GM18526 (cell line): Measurements from ENCODE around the gene NKAPL.

Experiments used
- POLR2A ChIP-seq: IDR thresholded peaks from 3 replicates; pipeline ENCODE4 v1.6.1; 2011; ENCODE audit not compliant: insufficient read length; ENCODE audit errors: extremely low read depth

The NKAPL gene

GRCh38 chr6:28266962-28267694, 8.0 kb downstream of the NKAPL start, which contains the start of gene ZSCAN26:
ZSCAN26 (plus strand) TSS chr6:28267143; CDS start chr6:28271920, 4,777 bp downstream.
- TF ChIP-seq POLR2A: peak; percentile 71

DNA sequence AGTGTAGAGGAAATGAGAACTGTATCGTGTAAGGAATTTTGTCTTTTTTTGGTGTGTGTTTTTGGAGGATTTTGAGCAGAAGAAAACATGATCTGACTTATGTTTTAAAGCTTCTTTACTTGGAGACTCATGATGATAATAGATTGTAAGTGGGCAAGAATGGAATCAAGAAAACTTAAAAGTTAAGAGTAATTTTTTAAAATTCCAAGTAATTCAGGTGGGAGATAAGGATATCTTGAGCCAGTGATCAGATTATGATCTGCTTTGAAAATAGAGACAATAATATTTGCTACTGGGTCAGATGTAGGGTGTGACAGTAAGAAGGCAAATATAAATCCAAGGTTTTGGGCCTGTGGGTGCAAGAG, 8.6 kb downstream of the NKAPL start:
- TF ChIP-seq POLR2A: no peak

- no peak for TF ChIP-seq POLR2A
Measured at GRCh38 chr6:28269492-28269891, 10.4 kb downstream of the NKAPL start.

DNA sequence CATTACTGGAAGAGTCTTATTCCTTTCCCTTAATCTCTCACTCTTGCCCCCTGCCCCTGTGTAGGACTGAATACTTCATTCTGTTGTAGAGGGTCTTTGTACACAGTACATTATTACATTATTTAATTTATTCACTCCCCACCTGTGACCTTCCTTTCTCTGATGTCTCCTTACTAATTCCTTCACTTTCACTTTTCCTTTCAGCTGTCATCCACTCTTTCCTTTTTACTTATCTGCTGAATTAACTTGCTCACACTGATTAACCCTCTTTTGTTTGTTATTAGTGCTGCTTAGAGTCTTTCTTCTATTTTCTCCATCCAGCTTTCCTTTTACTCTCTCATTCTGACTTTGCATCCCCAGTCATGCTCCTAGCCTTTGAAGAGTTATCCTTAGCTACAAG, 15.8 kb downstream of the NKAPL start:
- no peak for TF ChIP-seq POLR2A

DNA sequence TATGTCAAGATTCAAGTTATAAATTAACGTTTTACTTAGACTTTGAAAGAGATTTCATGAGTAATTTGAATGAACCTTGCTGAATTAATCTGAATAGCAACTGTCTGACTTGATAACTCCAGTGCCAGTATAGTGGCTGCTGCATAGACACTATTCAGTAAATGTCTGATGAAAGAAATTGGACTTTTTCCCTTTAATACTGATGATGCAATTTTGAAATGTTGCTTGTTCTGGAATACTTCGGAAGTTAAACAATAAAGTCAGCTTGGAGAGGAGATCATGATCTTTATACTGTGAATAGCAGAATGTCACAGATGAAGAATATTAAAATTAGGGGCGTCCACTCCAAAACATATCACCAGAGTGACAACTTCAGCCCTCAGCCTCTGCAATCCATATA, 18.6 kb downstream of the NKAPL start:
- no peak for TF ChIP-seq POLR2A

DNA sequence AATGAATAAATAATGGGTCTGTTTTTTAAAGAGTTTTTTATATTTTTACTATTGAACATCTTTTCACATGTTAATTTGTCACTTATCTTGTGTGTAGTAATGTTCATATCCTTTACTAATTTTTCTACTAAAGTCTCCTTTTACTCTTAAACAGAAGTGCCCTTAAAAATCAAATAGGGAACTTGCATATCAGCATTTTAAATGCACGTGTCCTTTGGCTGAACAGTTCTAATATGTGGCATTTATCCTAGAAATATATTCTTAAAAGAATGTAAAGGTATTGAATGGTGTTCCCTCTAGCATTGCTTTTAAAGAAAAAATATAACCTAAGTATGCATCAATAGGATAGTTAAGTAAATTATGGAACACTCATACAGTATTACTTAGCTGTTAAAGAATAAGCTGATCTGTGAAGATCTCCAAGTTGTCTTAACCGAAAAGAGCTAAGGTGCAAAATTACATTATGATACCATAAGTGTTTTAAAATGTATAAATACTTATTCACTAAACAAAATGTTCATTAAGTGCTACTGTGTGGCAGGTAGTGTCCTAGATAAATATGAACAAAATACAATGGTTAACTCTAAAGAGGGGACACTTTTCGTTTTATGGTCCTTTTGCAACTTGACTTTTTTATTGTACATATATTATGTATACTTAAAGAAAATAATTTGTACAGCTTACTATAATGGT, 21.6 kb downstream of the NKAPL start:
- no peak for TF ChIP-seq POLR2A

GRCh38 chr6:28281288-28282064, 22.4 kb downstream of the NKAPL start, which contains the start of gene PGBD1:
PGBD1 (plus strand) TSS chr6:28281572; CDS start chr6:28283814, 2,242 bp downstream.
- TF ChIP-seq POLR2A: peak; percentile 51

- TF ChIP-seq POLR2A: no peak
Measured at GRCh38 chr6:28282926-28283325, 23.8 kb downstream of the NKAPL start.

- TF ChIP-seq POLR2A: no peak
Measured at GRCh38 chr6:28291573-28291972, 32.5 kb downstream of the NKAPL start.

- no peak for TF ChIP-seq POLR2A
Measured at GRCh38 chr6:28295326-28295725, 36.2 kb downstream of the NKAPL start.

DNA sequence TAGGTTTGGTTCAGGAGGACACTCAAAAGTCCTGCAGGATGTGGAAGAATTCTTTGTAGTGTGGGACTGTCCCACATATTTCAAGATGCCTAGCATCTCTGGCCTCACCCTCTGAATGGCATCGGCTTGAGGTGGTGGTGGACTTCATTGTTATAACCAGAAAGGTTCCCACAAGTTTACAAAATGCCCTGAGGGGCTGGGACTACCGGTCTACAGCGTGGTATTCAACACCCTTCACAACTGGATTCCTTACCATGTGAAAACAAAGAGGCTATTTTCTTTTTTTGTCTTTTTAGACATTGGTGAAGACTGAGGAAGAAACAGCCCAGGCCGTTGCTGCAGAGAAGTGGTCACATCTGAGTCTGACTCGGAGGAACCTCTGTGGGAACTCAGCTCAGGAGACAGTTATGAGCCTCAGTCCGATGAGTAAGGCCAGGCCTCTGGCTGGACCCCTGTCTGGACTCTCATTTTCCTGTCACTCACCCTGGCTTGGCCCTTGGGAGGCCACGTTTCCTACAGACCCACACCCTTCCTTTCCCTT, 37.5 kb downstream of the NKAPL start:
- no peak for TF ChIP-seq POLR2A

DNA sequence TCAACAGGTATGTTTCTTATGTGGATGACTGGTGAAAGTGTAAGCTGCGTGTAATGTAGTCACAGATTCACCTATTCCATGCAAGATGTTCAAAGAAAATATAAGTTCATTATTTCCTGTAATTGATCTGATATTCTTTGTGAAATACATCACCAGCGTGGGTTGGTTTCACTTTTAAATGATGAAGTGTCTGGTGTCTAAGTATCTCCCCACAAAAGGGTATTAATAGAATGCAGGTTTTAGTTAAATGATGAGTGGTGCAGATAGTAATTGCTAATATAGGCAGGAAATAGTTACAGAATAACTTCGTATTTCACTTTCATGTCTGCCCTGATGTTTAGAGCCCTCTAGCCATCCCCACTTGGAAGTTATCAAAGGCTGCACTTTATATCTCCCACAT, 44.5 kb downstream of the NKAPL start:
- no peak for TF ChIP-seq POLR2A
